Measurements from ENCODE around the gene CHCHD6.

Gene CHCHD6

DNA sequence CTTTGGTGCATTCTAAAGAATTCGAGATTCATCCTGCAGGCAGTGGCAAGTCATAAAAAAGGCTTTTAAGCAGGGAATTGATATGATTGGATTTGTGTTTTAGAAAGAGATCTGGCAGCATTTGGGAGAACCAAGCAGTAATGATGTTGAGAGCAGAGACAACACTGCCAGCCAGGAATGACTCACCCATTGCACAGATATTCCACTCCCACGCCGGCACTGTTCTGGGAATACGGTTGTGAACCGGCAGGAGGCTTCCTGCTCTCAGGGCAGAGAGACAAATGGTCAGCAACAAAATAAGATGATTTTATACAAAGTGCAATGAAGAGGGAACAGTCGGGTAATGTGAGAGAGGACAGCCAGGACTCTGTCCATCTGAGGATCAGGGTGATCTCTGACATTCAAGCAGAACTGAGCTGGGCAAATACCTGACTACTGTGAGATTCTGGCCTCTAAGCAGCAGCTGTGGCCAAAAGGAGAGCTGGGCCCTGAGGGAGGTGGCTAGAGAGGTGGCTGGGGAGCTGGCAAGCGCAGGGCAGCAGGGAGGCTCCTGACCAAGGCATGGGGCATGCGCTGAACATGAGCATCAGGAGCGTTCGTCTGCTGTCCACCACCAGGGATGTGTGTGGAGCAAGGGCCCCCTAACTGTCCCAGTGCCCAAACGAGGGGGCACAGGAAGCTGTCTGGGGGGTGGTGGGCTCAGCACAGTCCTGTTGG is 222.8 kb downstream of the CHCHD6 start:
- no peak for DNase-seq

DNA sequence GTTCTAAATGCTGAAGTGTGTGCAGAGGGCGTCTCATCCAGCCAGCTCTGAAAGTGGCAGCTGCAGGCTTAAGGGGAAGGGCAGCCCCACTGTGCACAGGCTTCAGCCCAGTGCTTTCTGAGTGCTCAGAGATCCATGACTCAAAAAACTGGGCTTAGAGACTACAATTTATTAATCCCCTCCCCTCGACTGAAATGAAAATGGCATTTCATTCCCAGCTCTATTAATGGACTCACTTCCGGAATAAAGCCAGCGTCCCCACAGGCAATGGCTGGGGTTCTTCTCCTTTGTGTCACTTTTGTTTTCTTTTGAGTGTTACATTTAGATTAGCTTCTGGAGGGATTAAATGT is 223.3 kb downstream of the CHCHD6 start:
- no peak for DNase-seq

DNA sequence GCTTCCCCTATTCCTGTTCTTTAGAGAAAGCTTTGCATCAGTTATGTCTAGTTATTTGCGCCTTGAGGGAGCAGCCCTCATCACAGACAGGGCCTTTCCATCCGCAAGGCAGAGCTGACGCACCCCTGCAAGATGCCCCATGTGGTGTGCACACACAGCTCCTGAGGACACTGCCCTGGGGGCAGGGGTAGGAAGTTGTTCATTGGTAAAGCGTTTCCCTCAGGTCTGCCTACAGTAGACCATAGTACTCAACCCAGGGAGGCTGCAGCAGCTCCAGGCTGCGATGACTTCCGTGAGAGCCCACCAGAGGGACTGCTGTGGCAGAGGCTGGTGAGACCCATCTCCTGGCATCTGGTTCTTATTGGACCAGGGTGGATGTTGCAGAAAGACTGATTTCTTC is 223.8 kb downstream of the CHCHD6 start:
- DNase-seq: no peak

DNA sequence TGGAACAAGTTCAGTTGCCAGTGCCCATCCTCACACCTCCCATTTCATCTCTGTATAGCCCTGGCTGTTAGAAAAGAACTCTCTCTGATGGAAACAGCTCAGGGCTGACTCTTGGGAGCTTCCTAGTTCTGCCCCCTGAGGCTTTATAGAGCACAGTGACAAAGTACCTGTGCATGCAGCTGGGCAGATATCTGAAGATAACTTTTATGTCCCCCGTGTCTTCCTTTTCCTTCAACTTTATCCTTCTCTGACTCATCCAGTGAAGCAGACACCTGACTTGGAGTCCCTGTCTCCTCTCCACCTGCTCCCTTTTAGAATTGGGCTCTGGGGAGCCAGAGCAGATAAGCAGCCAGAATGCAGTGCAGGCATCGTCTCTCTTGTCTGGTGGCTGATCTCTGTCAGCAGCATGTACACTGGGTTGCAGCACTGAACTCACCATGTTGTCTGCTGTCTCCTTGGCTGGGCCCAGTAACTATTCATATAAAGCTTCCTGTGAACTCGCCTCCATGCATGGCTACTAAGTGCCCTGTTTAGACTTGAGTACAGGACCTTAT is 225.0 kb downstream of the CHCHD6 start:
- no peak for DNase-seq

DNA sequence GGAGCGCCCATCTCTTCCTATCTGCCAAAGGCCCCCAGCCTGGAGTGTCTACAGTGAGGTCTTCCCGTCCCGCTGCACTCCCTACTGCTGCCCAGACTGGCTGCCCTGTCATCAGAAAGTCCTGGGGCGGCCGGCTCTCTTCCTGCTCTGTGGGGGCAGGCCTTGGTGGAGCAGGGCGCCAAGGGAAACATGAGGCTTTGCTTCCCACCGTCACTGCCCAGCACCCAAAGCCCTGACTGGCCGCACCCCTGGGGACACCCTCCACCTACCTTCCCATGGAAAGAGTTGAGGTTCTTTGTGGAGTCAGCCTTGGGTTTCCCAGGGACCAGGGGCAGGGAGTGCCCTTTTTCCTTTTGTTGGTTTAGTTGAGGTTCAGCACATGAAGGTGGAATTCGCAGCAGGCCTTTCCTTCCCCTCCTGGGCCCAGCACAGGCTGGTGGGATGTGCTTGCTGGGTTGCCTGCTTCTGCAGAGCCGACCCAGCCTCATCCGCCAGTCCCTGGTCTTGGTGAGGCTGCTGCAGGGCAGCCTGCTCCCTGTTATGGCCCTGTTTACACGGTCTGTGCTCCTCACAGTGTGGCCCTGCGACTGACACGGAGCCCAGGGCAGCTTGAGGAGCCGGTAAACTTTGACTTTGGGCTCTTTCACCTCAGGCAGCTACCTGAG is 227.0 kb downstream of the CHCHD6 start:
- no peak for DNase-seq

DNA sequence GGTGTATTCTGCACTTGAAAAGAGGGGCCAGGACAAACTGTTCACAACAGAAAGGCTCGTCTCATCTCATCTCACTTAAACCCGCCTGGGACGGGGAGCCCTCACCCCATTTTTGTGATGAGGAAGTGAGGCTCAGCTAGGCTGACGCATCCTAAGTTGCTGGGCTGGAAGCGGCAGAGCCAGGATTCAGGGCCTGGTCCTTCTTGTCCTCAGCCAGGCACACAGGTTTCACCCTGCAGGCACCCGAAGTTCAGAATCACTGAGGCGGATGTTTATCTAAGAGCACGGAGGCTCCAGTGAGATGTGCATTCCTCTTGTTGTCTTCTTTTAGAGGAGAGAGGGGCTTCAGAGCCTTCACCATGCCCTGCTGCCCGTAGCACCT is 227.8 kb downstream of the CHCHD6 start:
- no peak for DNase-seq

DNA sequence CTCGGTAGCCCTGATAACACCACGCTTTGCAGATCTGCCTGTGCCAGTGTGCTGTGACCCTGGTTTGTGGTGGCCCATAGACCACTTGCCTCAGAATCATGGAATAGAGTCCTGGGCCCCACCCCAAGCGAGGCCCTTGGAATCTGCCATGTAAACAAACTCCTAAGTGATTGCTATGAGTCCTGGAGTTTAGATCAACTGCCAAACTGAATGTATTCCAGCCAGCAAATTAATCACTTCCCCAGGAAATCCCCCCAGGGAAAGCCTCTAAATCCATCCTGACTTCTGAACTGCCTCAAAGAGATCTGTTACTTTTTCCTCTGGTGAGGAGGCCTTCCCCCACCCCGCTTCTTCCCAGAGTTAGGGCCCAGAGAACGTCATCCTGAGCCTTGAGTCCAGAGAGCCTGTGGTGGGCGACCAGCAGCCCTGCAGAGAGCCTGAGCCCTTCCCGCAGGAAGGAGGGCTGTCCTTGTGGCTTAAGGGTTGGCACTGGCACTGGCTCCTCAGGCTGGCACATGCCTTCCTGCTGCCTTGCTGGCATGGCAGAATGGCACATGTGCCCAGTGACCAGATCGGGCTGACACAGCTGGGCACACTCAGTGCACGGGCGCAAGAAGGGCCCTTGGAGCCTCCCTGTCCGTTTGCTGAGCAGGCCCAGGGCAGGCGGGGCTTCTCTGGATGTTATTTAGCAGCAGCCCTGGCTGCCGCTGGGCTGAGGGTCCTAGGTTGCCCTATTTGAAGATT is 228.3 kb downstream of the CHCHD6 start:
- no peak for DNase-seq

DNA sequence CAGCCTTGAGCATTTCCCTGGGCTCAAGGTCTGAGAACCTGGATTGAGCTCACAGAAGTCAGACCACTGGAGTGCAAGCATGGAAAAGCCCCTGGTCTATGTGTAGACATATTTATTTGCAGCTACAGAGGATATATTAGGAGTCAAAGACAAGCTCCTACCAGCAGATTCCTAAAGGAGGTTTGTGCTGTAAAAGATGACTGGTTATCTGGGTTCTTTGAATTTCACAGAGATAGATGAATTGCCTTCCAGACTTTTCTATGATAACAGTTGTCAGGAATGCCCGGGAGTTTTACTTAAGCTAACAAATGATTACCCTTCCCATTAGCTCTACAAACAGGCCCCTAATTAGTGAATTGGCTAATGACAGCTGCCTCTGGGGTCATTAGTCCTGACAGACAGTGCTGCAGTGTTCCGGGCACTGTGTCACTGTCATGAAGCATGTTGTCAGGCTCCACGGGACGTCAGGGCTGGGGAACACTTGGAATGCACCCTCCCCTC is 230.0 kb downstream of the CHCHD6 start:
- no peak for DNase-seq

DNA sequence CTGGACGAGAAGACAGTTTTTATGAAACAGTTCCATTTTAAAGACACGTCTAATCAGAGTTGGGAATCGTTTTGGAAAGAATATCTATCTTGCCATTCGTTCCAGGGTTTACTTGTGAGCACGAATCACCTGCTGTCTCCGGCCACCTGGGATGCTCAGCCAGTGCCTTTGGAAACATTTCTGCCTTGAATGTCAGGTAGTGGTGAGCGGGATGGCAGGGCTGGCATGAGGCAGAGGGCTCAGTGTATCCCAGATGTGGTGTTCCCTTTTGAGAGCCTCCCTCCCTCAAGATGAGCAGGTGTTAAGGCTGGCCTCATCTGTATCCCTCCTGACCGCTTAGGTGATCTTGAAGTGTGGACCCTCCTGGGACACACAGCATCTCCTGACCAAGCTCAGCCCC is 231.0 kb downstream of the CHCHD6 start:
- no peak for DNase-seq

DNA sequence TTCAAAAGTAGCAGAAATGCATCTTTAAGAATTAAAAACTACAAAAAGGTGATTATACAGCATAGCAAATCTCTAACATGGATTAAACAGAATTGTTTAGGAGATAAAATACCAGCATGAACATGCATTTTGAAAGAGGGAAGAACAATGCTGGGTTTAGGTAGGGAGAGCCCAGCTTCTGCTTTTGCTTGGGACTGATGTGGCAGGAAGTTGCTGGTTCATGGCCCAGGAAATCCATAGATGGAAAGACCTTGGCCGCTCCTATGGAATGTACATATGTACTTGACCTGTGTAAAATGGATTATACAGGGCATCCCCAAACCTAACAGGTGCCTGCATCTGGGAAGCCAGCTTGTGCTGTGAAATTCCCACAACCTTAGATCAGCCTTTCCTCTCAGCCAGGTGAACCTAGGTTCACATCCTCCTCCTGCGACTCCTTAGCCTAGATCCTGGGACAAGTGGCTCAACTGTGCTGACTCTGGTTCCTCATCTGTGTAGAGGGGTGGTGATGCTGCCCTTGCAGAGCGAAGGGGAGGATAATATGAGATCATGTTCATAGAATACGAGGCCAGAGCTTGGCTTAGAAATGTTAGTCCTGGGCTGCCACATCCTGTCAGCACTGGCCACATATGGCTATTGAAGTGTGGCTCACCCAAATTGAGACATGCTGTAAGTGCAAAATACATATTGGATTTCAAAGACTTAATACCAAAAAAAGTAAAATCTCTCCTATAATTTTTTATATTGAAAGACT is 231.9 kb downstream of the CHCHD6 start:
- DNase-seq: peak; percentile 17 to 48

DNA sequence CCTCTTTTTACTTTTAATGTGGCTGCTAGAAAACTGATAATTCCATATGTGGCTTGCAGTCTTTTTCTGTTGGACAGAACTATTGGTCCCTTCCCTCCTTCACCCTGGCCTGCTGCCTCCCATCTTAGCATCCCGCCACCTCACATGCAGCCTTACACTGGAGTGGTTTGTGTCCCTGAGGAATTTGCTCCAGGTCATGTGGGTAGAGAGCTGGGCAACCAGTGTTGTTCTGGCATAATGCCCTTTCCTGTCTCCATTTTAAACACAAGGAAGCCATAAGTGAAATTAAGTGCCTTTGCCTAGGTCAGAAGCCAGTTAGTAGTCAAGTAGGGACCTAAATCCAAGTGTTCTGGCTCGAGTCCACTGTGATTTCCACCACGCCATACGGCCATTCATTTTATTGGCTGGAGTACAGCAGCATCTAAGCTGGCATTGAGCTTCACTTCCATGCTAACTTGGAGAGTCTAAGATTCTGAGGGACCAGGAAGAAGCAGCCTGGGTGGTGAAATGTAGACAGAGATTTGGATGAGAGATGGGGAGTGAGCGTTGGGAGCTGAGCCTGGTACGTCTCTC is 232.9 kb downstream of the CHCHD6 start:
- DNase-seq: no peak

DNA sequence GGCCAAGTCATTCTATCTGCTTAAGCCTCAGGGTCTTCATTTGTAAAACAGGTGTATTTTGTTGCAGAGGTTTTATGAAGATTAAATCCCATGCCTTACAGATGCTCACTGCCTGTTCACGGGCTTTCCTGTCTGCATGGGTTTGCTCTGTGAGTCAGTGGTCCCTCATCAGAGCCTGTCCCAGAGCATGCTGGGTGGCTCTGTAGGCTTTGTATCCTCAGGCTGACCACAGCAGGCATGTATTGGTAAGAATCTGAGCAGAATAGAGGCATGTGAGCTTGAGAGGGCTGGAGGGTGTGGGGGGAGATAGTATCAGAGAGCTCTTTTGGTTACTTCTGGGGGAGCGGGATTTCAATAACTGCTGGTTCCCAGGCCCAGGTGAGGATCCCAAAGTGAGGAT is 233.5 kb downstream of the CHCHD6 start:
- no peak for DNase-seq

DNA sequence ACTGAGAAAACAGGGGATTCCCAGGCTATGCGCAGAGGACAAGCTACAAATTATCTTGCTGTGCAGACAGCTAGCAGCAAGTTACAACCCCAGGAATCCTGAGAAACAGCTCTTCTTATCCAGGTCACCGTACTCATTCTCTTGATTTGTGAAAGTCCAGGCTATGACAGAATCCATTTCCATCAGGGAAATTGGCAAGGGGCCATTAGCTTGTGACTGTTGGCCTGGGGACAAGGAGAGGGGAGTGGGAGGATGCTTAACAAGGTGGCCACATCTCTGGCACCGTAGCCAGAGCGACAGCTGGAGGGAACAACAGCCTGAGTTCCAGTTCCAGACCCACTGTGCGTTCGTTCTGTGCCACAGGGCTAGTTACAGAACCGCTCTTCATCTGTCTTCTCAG is 233.9 kb downstream of the CHCHD6 start:
- DNase-seq: no peak

DNA sequence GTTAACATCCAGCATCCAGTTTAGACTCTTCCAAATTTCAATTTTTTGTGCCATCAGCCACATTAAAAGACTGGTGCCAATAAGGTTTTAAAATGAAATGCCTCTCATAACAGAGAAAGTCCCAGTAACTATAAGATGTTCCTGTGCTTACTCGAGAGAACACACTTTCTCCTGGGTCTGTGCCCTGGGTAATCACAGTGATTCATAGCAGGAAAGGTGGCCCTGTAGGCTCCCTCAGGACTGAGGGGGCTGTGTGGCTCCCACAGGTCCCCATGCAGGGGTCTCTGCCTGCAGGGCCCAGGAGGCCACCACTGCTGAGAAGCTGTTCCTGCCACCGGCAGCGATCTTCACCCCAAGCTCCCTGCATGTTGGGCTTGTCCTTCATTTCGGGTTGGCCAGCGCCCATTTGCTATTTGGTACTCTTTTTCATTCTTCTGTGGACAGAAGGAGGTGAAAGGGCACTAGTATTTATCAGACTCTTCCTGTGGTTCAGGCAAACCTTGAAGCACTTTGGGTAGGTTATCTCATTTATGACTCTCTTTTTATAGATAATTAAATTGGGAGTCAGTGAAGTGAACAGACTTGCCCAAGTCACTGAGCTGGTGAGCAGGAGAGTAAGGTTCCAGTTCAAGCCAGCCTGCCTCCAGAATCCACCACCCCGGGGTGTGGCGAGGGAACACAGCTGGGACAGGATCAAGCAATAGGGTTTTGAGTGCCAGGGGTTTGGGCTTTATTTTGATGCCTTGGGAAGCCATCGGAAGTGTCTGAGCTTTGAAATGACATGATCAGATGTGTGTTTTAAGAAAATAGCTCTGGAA is 234.7 kb downstream of the CHCHD6 start:
- no peak for DNase-seq

DNA sequence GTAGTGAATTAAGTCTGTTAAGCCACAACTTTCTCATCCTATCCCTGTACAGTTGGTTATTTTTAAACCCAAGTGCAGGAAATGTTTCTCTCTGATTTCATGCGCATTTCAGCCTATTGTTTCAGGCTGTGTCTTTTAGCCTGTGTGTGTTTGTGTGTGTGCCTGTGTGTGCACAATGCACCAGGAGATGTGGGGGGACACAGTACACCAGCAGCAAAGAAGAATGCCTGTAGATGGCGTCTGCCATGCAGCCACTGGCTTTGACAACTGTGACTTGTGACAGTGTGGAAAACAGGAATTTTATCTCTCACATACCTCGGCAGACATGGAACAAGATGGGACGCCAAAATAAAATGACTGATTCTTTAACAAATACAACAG is 235.3 kb downstream of the CHCHD6 start:
- peak in 1 of 2 experiments; percentile 7 for DNase-seq

DNA sequence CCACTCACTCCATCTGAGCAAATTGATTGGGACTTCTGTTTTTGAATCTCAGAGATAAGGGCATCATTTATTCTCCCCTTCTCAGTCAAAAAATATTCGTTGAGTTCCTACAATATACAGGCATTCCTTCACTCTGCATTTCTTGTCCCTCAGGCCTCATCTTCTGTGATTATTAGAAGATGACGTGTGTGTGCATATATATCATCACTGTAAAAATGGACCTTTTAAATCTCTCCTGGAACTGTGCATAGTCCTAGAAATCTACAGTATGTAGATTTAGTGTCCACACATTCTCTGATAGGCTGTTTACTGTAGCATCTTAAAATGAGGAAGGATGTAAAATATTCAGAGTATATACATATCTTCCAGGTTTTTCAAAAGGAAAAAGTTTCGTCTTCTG is 235.7 kb downstream of the CHCHD6 start:
- no peak for DNase-seq

DNA sequence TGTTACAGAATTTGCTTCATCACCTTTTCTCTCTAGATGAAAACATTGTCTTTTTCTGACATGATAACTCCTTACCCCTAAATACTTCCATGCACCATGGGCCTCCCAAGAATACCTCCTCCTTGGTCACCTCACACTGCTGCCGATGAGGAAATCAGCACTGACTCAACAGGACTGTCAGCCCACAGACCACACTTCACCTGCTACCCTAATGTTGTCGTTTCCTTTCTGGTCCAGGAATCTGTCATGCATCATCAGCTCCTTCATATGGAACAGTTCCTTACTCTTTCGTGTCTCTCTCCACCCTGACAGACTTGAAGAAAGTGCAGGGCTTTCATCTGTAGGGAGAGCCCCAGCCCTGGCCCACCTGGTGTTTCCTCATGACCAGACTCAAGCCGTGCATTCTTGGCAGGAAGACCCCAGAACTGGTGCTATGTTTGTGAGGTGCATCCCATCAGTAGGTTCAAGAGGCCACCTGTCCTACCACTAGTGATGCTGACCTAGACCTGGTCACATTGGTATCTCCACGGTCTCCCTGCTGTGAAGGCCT is 237.8 kb downstream of the CHCHD6 start:
- DNase-seq: no peak

DNA sequence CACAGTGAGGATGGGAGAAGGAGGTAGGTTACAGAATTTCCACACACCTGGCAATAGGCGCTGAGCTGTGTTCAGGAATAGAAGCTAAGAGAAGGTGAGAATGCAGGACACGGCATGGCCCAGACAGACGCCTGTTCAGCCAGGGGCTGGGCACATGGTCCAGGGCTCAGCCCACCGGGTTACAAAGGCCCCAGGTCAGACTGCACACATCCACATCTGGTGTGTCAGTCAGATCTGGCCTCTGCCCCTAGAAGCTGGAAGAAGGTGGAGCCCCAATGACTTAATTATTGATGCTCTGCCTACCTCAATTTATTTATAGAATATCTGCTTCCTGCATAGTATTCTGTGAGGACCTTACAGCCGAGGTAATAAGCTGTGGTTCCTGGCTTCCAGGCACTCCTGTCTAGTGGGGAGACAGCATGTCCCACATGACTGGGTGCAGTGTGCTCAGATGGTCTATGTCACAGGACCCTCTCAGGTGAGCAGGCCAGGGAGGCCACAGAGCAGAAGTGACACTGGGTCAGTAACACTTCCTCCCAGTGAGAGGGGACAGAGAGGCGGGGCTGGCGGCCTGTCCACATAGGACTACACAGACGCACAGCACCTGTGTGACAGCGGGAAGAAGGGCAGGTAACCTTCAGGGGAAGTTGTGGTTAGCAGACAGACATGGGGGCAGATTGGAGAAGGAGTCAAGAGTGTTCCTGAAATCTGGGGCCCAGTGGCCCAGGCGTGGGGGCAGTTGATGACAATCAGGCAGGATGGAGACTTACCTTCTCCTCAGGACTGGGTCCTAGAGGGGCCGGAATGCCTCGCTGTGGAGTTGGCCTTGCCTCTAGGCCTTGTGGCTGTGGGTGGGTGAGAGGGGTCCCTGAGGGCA is 240.3 kb downstream of the CHCHD6 start:
- no peak for DNase-seq

DNA sequence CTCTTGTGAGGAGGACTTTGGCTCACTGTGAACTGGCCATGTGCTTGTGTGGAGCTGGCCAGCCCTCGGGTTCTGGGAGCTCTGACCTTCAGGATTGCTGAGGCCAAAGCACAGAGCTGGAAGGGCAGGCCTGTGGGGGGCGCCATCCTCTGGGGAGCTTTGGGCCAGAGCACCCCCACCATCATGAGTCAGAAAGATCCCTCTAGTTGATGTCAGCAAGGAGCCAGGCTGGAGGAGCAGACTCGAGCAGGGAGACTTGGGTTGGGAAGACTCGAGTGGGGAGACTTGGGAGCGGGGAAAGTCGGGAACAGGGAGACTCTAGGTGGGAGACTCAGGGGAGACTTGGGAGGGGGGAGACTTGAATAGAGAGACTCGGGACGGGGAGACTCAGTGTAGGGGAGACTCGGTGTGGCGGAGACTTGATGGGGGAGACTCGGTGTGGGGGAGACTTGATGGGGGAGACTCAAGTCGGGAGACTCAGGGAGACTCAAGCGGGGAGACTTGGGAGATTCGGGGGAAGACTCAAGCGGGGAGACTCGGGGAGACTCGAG is 241.2 kb downstream of the CHCHD6 start:
- no peak for DNase-seq

DNA sequence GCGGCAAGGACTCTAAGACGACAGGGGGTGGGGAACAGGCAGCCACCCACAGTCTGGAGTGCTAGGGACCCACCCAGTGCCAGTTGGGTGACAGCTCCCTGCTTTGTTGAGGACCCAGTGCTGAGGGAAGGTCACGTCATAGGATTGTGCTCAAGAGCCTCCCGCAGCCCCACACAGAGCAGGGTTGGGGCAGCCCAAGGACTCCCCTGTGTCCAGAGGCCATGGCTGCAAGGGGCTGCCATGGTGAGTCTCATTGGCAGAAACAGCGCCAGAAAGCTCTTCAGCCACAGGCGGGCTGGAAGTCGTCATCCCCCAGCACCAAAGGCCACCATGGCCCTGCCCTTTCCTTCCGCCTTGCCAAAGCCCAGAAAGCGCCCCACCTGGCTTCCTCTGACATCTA is 241.9 kb downstream of the CHCHD6 start:
- no peak for DNase-seq

Measured in Kasumi-1 (cell line).